Glomerular visceral epithelial cell (primary cell): Measurements from ENCODE around the gene TULP3.

Experiments
- DNase-seq: peaks from one replicate; pipeline ENCODE4 v3.0.0-alpha.2; 2016; ENCODE audit errors: extremely low spot score

Gene TULP3

GRCh38 chr12:2925322-2925995 lies 34.8 kb downstream of the TULP3 start:
- no peak for DNase-seq

- no peak for DNase-seq
Observed at GRCh38 chr12:2930865-2931264, 40.2 kb downstream of the TULP3 start.

DNA sequence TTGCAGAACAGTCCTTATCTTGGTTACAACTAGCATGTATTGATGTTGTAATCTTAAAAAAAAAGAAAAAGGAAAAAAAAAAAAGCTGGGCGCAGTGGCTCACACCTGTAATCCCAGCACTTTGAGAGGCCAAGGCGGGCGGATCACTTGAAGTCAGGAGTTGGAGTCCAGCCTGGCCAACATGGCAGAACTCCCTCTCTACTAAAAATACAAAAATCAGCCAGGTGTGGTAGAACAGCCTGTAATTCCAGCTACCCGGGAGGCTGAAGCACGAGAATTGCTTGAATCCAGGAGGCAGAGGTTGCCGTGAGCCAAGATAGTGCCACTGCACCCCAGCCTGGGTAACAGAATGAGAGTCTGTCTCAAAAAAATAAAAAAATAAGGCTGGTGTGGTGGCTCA lies 42.9 kb downstream of the TULP3 start:
- no peak for DNase-seq

- DNase-seq = no peak
Observed at GRCh38 chr12:2934371-2934770, 43.7 kb downstream of the TULP3 start.

- no peak for DNase-seq
Observed at GRCh38 chr12:2936301-2936700, 45.6 kb downstream of the TULP3 start.

GRCh38 chr12:2937500-2937899 lies 46.8 kb downstream of the TULP3 start:
- DNase-seq = no peak

- no peak for DNase-seq
Observed at GRCh38 chr12:2939191-2939590, 48.5 kb downstream of the TULP3 start.

DNA sequence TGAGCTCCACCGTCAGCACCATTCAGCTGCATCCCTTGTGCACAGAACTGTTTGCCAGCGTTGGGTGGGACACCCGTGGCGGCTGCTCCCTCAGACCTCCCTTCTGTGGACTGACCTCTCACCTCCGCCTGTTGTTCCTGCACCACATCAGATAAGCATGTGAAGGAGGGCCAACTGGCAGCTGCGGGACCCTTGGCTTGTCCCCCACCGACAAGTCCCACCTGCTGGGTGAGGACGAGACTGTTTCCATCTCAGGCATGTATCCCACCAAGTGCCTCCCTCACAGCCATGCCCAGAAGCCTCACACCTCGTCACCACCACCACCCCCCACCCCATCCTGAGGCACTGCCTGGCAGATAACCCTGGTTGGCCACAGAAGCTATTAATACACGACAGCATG lies 49.9 kb downstream of the TULP3 start:
- DNase-seq = no peak

DNA sequence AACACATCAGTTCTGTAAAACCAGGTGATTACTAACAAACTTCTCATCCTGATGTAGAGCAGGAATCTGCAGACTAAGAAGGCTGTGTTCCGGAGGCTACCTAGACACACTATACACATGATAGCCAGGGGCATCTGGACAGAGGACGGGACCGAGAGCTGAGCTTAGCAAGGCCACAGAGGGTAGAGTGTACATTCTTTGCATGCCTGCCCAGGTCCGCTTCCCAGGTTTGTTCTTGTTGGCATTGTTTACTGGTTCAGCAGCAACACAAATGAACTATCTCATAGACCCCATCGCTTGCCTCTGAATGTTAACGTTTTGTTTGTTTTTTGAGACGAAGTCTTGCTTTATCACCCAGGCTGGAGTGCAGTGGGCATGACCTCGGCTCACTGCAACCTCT lies 50.8 kb downstream of the TULP3 start:
- no peak for DNase-seq

GRCh38 chr12:2944401-2945047 lies 53.8 kb downstream of the TULP3 start:
- peak; percentile 56 for DNase-seq

DNA sequence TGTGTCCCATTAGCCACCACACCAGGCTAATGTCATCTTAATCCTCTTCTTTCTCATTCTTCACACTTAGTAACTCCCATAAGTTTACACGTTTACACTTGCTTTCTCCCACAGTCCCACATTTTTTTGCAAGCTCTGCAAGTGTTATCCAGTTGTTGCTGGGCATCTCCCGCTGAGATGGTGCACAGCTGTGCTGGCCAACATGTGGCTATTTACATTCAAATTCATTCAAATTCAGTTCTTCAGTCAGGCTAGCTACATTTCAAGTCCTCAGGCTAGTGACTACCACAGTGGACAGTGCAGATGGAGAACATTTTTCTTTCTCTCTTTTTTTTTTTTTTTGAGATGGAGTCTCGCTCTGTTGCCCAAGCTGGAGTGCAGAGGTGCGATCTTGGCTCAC lies 58.7 kb downstream of the TULP3 start:
- no peak for DNase-seq

DNA sequence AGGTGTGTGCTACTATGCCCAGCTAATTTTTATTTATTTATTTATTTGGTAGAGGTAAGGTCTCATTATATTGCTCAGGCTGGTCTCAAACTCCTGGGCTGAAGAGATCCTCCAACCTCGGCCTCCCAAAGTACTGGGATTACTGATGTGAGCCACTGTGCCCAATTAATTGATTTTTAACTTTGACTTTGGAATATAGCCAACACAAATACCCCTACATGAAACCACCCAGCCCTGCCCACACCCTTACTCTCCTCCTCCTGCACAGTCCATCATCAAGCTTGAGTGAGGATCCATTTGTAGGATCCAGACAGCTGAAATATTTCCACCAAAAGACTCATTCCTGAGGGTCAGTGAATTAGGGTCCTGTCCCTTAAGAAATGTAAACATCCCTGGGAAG lies 65.2 kb downstream of the TULP3 start:
- no peak for DNase-seq

DNA sequence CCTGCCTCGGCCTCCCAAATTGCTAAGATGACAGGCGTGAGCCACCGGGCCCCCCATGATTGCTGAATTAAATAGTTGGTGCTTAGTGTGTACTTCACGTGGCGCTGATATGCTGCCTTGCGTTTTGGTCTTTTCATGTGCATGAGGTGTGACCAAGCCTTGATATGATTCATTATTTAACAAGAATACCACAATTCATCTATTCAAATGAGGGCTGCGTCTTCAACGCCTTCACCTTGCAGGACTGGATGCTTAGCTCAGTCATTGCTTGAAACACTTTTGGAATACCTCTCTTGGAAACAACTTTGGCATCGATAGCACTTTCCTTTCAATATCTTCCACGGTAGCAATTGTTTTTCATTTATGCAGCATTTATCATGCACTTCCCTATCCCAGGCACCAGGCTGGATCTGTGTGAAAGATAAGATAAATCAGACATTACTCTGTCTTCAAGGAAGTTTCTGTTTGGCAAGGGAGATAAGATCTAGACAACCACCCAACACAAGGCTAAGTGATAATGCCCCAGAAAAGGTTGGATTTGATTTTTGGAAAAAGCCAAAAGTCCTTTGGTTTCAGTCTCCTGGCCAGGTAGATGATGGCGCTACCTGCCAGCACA lies 67.2 kb downstream of the TULP3 start:
- no peak for DNase-seq

DNA sequence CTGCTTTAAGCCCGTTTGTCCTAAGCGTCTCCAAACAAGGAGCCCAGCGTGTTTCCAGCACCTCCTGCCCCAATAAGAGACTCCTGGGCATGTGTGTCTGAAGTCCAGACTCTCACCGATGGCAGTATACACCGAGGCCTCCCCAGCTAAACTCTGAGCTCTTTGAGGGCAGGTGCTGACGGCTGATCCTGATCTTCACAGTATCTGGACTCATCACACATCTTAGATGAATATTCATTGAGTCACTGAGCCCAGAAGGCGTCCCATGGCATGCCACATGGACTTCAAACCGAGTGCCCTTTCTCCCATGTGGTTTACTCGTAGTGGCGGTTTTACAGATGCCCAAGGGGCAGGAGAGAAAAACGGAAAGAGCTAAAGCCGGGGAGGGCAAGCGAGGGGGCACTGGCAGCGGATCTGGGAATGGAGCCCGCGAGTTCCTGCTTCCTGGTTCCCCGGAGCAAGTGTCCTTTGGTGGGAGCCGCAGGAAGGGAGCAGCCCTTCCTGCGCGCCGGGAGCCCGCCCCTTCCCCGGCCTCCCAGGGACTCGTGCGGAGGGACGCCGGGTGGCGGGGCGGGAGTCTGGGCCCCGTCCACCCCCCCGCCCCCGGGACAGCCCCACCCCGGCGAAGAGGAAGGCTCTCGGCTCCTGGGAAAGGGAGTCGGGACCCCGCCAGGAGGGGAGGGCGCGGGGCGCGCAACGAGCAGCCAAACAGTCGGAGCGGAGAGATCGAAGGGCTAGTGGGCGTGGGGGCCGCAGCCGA lies 67.9 kb downstream of the TULP3 start:
- peak; percentile 90 for DNase-seq

DNA sequence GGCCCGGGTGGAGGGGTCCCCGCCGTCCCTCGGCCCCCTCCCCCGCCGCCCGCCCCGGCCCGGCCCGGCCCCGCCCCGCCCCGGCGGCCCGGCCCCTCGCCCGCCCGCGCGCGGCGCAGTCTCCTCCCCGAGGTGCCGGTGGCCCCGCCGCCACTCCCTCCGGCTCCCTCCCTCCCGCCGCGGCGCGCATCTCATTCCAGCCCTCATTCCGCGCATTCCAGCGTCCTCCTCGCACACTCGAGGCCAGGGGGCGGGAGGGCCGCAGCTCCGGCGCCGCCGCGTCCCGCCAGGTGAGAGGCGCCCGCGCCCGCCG lies 68.5 kb downstream of the TULP3 start, which contains the start of gene TEAD4:
TEAD4 (plus strand) TSS at position 206 of the 313 bp plus-strand sequence.
- peak; percentile 86 for DNase-seq

DNA sequence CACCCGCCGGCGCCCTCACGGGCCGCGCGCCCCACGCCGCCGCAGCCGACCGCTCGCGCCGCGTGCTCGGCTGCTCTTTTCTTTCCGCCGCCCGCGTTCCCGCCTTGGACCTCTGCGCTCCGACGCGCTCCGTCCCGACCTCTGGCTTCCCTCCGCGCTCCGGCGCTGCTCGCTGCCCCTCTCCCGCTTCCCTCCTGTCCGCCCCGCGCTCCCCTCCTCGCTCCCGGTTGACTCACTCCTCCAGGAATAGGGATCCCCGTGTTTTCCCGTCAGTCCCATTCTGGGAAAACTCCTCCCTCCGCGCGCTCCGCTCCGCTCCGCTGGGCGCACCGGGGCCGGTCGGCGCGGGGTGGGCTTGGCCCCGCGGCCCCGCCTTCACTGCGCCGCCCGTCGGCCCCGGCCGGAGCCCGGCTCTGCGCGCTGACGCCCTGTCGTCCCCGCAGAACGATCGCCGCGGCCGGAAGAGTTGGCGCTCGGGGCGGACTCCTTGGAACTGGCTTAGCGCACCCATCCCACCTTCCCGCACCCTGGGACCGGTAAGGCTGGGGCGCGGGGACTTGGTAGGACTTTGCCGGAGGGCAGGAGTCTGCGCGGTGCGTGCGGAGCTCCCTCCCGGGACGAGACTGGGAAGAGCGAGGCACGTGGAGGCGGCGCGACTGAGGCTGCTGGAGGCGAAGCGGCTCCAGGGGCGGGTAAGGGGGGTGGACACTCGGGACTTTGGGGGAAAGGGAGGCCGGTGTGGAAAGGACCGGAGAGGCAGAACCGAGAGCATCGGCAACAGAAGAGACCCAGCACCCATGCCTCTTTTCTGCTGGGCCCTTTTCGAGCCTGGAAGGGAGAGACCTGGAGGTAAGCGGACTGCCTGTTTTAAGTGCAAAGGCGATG lies 69.1 kb downstream of the TULP3 start:
- peak; percentile 60 for DNase-seq

- DNase-seq = peak; percentile 47
Observed at GRCh38 chr12:2960390-2960956, 69.8 kb downstream of the TULP3 start.

GRCh38 chr12:2960996-2961616 lies 70.4 kb downstream of the TULP3 start:
- DNase-seq = peak; percentile 4

GRCh38 chr12:2961705-2962104 lies 71.0 kb downstream of the TULP3 start:
- DNase-seq = no peak

DNA sequence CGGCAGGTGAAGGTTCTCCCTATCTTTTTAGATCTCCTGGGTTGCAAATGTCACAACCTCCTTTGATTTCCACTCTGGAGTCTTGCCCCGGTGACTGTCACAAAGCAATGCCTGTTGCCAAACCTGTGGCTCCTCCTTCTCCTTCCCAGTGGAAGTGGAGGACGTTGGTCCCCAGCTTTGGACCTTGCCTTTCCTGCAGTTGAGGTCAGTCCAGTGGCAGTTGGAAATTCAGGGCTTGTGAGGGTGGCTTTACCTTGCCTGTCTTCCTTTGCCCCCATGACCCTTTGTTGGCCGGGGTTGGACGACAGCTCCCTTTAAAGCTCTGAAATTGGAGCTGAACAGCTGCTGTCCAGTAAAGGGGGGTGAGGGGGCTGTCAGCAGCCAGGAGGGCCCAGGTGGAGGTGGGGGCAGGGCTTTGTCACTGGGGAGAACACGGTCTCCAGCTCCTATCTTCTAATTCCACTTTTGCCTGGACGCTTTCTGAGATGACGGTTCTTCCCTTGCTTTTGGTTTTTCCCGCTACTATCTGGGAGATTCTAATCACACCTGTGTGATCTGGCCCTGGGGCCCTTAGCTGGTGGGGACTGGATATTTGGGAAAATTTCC lies 72.6 kb downstream of the TULP3 start:
- no peak for DNase-seq
